Spinal cord (tissue), 10 donors: ENCODE measurements around the gene PSD2. TPM values are rescaled to one million over a fixed set of nuclear protein-coding genes. Genes with fewer than 3 reads are reported as not detected.

Experiments
- DNase-seq, 6 donors: peaks; one replicate each; pipeline versions ENCODE4 v3.0.0 to v3.0.0-alpha.2; 2013 to 2015; ENCODE audit warnings: low spot score in 6 of 6, low read depth in 4 of 6
- H3K27ac ChIP-seq: one replicate; pipeline ENCODE4 v1.5.1; 2013; ENCODE audit warnings: low read depth, low read length, control low read depth
- H3K27me3 ChIP-seq: one replicate; pipeline ENCODE4 v1.6.1; 2013; ENCODE audit warnings: low read length; ENCODE audit not compliant: control insufficient read depth, insufficient read depth
- H3K36me3 ChIP-seq: one replicate; pipeline ENCODE4 v1.6.1; 2013; ENCODE audit warnings: low read length; ENCODE audit not compliant: control insufficient read depth, insufficient read depth
- H3K4me1 ChIP-seq: one replicate; pipeline ENCODE4 v1.6.1; 2013; ENCODE audit warnings: low read length; ENCODE audit not compliant: control insufficient read depth, insufficient read depth
- H3K4me3 ChIP-seq: one replicate; pipeline ENCODE4 v1.5.1; 2013; ENCODE audit warnings: low read depth, low read length, control low read depth
- H3K9me3 ChIP-seq: one replicate; pipeline ENCODE4 v1.6.1; 2013; ENCODE audit warnings: low read length; ENCODE audit not compliant: control insufficient read depth, insufficient read depth
- WGBS: methylation state at CpG from one replicate; pipeline ENCODE4 v1.1.5; 2013; ENCODE audit warnings: missing lambda C conversion rate; ENCODE audit not compliant: insufficient coverage; 5-methylcytosine and 5-hydroxymethylcytosine counted together
- polyA plus RNA-seq, 2 donors: library from polyadenylated mRNA; unstranded; fragments of 120-200 nt; gene quantifications; one replicate each; pipeline ENCODE4 v1.2.1, GENCODE V29; 2013; ENCODE audit not compliant: insufficient read length in 2 of 2
- total RNA-seq, 2 donors: library from RNA; depleted of rRNA in 1 of 2; stranded (reverse); fragments of 120-200 nt in 1 of 2; fragments of >200 nt in 1 of 2; gene quantifications; one replicate each; pipeline versions ENCODE4 v1.2.3 to v1.2.4, GENCODE V29; 2013 to 2014
- donor health status: healthy.

PSD2 gene
- total and polyA plus RNA-seq, 4 donors, result 7.5 to 40.8 (median 28.2) TPM

DNA sequence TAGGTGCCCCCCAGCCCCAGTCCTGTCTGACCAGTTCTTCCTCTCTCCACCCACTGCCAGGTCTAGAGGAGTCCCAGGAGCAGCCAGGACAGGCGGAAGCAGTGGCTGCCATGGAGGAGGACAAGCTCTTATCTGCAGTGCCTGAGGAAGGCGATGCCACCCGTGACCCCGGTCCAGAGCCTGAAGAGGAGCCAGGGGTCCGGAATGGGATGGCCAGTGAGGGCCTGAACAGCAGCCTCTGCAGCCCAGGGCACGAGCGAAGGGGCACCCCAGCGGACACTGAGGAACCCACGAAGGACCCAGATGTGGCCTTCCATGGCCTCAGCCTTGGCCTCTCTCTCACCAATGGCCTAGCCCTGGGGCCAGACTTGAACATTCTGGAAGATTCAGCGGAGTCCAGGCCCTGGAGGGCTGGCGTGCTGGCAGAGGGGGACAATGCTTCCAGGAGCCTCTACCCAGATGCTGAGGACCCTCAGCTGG is 13.8 kb downstream of the PSD2 start:
- no peaks in the 10 kb centered on the region for H3K9me3 ChIP-seq
- no peak overlapping the region for H3K27ac ChIP-seq
- H3K36me3 ChIP-seq, result peaks cover 58% of the 10 kb centered on the region
- H3K4me1 ChIP-seq, result peaks cover 54% of the 10 kb centered on the region
- no peak overlapping the region for H3K4me3 ChIP-seq
- WGBS, result 97% methylated on average over 11 of the region's 11 CpGs
- DNase-seq, result no peak
- H3K27me3 ChIP-seq, result no peaks in the 10 kb centered on the region

DNA sequence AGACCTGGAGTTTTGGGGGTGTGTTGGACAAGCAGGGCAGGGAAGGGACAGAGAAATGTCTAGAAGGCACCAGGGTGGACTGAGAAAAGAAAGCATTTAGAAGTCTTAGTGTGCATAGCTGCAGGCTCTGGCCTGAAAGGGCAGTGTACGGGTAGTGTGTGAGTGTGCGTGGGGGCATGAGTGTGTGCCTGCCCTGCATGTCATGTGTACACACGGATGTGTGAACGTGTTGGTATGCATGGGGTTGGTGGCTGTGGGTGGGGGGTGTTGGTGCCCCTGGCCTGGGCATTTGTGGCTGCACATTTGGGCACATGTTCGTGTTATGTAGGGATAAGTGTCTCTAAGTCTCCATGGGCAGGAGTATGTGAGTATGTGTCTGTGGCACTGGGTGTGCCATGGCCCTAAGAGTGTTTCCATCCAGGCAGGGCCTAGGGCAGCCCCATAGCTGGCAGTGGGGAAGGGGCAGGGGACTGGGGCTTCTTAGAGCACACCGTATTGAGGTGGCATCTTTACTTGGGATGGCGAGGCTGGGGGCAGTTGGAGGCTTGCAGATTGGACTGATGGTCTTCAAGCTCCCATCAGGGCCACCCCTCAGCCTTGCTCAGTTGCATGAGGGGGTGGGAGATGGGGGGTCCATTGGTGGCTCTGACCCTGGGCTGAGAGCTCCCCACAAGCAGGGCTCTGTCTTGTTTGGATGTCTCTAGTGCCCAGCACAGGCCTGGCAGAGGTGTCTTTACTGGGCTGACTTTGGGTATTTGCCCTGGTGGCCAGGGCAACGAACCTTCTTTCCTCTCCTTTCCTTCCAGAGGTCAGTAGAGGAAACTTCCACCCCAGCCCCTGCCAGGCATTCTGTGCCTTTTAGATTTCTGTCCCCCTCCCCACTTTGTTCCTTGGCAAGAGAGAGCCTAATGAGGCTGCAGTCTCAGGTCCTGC is 15.0 kb downstream of the PSD2 start:
- Histone ChIP-seq H3K4me3 (no peak overlapping the region), H3K27ac (no peak overlapping the region), H3K27me3 (no peaks in the 10 kb centered on the region), H3K9me3 (no peaks in the 10 kb centered on the region), H3K4me1 (peaks cover 41% of the 10 kb centered on the region), H3K36me3 (peaks cover 69% of the 10 kb centered on the region)
- DNase-seq, result peak in 1 of 6 donors; percentile 53
- 88% methylated on average over 8 of the region's 8 CpGs for WGBS

DNA sequence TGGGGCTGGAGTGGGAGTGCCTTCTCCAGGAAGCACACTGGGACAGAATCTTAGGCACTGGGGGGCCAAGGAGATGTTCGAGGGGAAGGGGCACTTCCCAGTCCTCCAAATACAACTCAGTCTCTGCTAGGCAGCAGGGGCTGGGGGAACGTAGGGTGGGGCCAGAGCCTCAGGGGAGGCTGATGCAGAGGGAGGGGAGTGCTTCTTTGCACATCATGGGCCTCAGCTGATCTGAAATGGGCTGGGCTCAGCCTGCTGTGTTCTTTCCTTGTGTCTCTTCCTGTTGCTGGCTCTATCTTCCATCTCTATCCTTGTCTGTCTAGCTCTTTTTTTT is 15.6 kb downstream of the PSD2 start:
- Histone ChIP-seq H3K9me3 (no peaks in the 10 kb centered on the region), H3K27ac (no peak overlapping the region), H3K36me3 (peaks cover 69% of the 10 kb centered on the region), H3K4me3 (no peak overlapping the region), H3K4me1 (peaks cover 35% of the 10 kb centered on the region), H3K27me3 (no peaks in the 10 kb centered on the region)
- no CpG with 5 or more reads among the region's 2 CpGs for WGBS
- DNase-seq, result no peak

DNA sequence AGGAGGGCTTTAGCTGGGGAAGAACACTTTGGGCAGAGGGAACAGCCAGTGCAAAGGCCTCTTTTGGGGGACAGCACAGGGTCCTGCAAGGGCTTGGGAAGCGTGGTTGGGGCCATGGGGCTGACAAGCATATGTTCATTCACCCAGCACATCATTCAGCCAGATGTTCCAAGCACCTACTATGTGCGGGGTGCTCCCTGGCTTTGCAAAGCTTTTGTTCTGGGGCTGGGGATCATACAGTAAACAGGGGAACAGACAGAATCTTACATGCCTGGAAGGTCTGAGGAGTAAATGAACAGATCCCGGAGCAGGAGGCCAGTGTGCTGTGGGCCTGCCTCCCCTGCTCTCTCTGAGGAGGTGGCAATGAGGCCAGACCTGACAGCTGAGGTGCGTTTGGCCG is 16.7 kb downstream of the PSD2 start:
- Histone ChIP-seq H3K27me3 (no peaks in the 10 kb centered on the region), H3K9me3 (no peaks in the 10 kb centered on the region), H3K4me3 (no peak overlapping the region), H3K4me1 (peaks cover 24% of the 10 kb centered on the region), H3K36me3 (peaks cover 79% of the 10 kb centered on the region), H3K27ac (no peak overlapping the region)
- no peak for DNase-seq
- 95% methylated on average over 4 of the region's 5 CpGs for WGBS

DNA sequence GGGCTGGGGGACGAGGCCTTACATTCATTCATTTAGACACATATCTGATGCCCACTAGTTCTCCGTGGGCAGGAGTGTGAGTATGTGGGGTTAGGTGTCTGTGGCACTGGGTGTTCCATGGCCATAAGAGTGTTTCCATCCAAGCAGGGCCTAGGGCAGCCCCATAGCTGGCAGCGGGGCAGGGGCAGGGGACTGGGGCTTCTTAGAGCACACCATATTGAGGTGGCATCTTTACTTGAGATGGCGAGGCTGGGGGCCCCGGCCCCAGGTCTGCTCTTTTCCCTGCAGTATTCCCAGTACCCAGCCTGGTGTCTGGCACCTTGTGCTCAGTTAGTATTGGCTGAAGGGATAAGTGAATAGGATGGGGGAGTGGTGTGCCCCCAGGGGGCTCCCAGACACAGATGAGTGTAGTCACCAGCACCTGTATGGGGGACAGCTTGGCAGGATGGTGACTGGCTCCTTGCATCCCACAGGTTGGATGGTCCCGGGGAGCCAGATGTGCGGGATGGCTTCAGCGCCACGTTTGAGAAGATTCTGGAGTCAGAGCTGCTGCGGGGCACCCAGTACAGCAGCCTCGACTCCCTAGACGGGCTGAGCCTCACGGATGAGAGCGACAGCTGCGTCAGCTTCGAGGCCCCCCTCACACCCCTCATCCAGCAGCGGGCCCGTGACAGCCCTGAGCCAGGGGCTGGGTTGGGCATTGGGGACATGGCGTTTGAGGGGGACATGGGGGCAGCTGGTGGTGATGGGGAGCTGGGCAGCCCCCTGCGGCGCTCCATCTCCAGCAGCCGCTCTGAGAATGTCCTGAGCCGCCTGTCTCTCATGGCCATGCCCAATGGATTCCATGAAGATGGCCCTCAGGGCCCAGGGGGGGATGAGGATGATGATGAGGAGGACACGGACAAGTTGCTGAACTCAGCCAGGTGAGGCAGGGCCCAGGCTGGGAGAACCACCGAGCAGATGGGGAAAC is 17.5 kb downstream of the PSD2 start:
- Histone ChIP-seq H3K36me3 (peaks cover 83% of the 10 kb centered on the region), H3K27me3 (no peaks in the 10 kb centered on the region), H3K4me3 (no peak overlapping the region), H3K9me3 (no peaks in the 10 kb centered on the region), H3K4me1 (peaks cover 17% of the 10 kb centered on the region), H3K27ac (no peak overlapping the region)
- 92% methylated on average over 15 of the region's 25 CpGs for WGBS
- DNase-seq, result no peak

DNA sequence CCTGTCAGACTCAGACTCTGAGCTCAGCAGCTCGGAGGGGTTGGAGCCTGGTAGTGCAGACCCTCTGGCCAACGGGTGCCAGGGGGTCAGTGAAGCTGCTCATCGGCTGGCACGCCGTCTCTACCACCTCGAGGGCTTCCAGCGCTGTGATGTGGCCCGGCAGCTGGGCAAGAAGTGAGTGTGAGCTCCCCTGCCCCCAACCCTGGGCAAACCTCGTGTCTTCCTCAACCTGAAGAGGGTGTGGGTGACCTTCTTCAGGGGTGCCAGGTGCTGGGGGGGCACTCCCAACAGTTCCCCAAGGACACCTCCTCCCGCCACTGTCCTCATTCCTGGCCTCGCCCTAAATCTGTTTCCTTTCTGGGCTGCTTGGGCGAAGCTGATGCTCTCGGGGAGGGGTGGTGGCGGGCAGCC is 18.6 kb downstream of the PSD2 start:
- H3K9me3 ChIP-seq, result no peaks in the 10 kb centered on the region
- WGBS, result 88% methylated on average over 12 of the region's 14 CpGs
- no peak overlapping the region for H3K27ac ChIP-seq
- H3K4me3 ChIP-seq, result no peak overlapping the region
- no peaks in the 10 kb centered on the region for H3K27me3 ChIP-seq
- no peak for DNase-seq
- H3K4me1 ChIP-seq, result peaks cover 10% of the 10 kb centered on the region
- peaks cover 72% of the 10 kb centered on the region for H3K36me3 ChIP-seq

DNA sequence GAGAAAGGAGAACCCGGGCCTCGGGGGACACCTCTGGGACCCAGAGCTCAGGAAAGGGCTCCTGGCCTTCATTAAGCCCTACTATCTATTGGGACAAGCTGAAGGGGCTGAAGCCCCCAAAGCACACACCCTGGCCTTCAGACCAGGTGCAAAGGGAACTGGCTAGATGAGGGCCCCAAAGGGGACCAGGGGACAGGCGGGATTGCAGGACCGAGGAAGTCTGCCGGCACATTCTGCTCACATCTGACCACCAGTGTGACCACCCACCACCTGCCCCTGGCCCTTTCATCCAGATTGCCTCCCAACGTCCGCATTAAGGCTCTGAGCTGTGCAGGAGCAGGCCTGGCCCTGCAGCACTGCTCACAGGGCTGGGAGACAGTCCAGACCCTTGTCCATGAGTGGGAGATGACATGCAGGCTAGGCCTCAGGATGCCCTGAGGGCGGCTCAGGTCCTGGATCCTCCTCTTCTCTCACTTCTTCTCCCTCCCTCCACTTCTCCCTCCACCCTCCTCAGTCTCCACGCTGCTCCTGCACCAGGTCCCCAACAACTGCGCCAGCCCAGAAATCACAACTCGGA is 19.2 kb downstream of the PSD2 start:
- Histone ChIP-seq H3K4me3 (no peak overlapping the region), H3K27ac (no peak overlapping the region), H3K4me1 (peaks cover 10% of the 10 kb centered on the region), H3K9me3 (no peaks in the 10 kb centered on the region), H3K36me3 (peaks cover 68% of the 10 kb centered on the region), H3K27me3 (no peaks in the 10 kb centered on the region)
- WGBS, result 85% methylated on average over 11 of the region's 11 CpGs
- DNase-seq, result no peak

DNA sequence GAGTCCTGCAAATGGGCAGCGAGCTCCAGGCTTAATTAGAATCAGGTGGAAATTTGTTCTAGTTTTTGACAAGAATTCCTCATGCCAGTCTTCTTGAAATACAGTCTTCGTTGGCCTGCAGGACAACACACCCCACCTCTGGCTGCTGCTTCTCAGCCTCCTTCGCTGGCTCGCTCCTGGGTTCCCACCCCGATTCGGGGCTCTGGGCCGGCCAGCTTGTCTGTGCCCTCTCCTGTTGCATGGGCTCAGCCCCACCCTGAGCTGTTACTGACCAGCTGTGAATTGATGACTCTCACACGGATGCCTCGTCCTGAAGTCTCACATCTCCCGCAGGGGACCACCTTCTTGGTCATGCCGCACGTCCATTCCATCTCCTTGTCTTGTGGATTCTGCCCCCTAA is 21.0 kb downstream of the PSD2 start:
- Histone ChIP-seq H3K4me1 (no peaks in the 10 kb centered on the region), H3K27ac (no peak overlapping the region), H3K36me3 (peaks cover 67% of the 10 kb centered on the region), H3K9me3 (no peaks in the 10 kb centered on the region), H3K4me3 (no peak overlapping the region), H3K27me3 (no peaks in the 10 kb centered on the region)
- 84% methylated on average over 11 of the region's 12 CpGs for WGBS
- no peak for DNase-seq

DNA sequence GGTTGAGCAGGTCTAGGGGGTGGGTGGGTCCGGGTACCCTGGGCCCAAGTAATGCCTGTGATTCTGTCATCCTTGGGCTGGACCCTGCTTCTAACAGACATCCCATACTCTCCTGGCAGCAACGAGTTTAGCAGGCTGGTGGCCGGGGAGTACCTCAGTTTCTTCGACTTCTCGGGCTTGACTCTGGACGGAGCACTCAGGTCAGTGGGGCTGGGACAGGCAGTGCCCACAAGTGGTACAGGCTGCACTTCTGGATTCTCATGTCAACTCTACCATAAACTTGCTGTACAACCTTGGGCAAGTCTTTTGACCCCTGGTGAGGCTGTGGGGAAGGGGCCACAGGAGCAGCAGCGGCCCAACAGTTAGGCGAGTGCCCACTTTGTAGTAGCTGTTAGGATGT is 21.8 kb downstream of the PSD2 start:
- no peak overlapping the region for H3K27ac ChIP-seq
- peaks cover 70% of the 10 kb centered on the region for H3K36me3 ChIP-seq
- H3K4me3 ChIP-seq, result no peak overlapping the region
- H3K4me1 ChIP-seq, result no peaks in the 10 kb centered on the region
- WGBS, result 84% methylated on average over 7 of the region's 8 CpGs
- H3K9me3 ChIP-seq, result no peaks in the 10 kb centered on the region
- no peak for DNase-seq
- H3K27me3 ChIP-seq, result no peaks in the 10 kb centered on the region
